ENCODE measurements around the gene KREMEN1. TPM values are rescaled to one million over a fixed set of nuclear protein-coding genes. Genes with fewer than 3 reads are reported as not detected.

The KREMEN1 gene
- total and polyA plus RNA-seq, 4 donors: 1.2 to 22.6 (median 3.8) TPM

- no peak for TF ChIP-seq CTCF (IDR thresholded peaks at IDR 0.05; ENCODE audit: low read depth, low read length, missing input control)
Observed at GRCh38 chr22:29062286-29062821, 10.5 kb upstream of the KREMEN1 start (continued).

DNA sequence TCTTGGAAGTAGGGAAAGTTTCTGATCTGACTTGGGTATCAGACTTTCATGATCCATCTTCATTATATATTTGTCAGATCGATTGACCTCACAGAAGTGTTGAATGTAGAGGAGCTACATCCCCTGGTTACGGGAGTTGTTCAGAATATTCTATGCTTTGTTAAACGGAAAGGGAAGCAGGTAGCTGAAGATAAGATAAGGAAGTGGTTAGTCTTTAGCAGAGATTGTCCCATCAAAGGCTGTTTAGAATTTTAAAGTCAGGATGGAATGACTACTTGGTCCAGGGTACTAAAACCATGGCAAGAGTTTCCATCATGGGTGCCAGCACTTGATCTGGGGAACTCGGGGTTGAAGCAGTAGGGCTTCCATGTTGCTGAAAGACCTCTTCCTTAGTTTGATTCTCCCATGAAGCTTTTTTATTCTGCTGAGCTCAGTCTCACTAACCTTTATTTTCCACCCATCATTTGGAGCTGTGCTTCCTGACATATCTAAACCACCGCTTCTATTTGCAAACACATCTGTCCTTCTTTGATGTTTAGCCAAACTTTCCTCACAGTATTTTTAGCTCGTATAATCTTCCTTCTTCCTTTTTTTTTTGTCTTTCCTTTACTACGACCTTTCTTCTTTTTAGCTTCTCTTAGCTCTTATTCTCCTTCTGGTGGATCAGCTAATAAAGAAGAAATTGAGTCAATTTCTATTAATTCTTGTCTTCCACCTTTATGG, 7.2 kb upstream of the KREMEN1 start:
- H3K9ac ChIP-seq (ENCODE audit: low read depth in 1 of 2, low read length in 2 of 2): no peak overlapping the region
- no peak for DNase-seq (ENCODE audit: low spot score)
- 54% methylated on average over 7 of the region's 7 CpGs for WGBS
- TF ChIP-seq RXRA (IDR thresholded peaks at IDR 0.05) (no peak), NR2F2 (IDR thresholded peaks at IDR 0.05) (no peak), TAF1 (conservative IDR thresholded peaks at IDR 0.05) (no peak), SP1 (IDR thresholded peaks at IDR 0.05) (no peak), MAX (IDR thresholded peaks at IDR 0.05) (no peak), YY1 (IDR thresholded peaks at IDR 0.05) (no peak), JUND (IDR thresholded peaks at IDR 0.05) (no peak), EGR1 (IDR thresholded peaks at IDR 0.05; ENCODE audit: low read depth in 2 of 2) (no peak), CTCF (IDR thresholded peaks at IDR 0.05; ENCODE audit: low read depth, low read length, missing input control) (no peak), RAD21 (IDR thresholded peaks at IDR 0.05) (no peak), HNF4G (IDR thresholded peaks at IDR 0.05) (no peak), ZBTB33 (IDR thresholded peaks at IDR 0.05) (no peak), GABPA (IDR thresholded peaks at IDR 0.05 in 1 of 2, conservative IDR thresholded peaks at IDR 0.05 in 1 of 2) (no peak), ATF3 (IDR thresholded peaks at IDR 0.05) (no peak), FOXA2 (IDR thresholded peaks at IDR 0.05) (no peak), FOXA1 (IDR thresholded peaks at IDR 0.05) (no peak), HNF4A (conservative IDR thresholded peaks at IDR 0.05) (no peak)
- TF ChIP-seq, protein P1, sequence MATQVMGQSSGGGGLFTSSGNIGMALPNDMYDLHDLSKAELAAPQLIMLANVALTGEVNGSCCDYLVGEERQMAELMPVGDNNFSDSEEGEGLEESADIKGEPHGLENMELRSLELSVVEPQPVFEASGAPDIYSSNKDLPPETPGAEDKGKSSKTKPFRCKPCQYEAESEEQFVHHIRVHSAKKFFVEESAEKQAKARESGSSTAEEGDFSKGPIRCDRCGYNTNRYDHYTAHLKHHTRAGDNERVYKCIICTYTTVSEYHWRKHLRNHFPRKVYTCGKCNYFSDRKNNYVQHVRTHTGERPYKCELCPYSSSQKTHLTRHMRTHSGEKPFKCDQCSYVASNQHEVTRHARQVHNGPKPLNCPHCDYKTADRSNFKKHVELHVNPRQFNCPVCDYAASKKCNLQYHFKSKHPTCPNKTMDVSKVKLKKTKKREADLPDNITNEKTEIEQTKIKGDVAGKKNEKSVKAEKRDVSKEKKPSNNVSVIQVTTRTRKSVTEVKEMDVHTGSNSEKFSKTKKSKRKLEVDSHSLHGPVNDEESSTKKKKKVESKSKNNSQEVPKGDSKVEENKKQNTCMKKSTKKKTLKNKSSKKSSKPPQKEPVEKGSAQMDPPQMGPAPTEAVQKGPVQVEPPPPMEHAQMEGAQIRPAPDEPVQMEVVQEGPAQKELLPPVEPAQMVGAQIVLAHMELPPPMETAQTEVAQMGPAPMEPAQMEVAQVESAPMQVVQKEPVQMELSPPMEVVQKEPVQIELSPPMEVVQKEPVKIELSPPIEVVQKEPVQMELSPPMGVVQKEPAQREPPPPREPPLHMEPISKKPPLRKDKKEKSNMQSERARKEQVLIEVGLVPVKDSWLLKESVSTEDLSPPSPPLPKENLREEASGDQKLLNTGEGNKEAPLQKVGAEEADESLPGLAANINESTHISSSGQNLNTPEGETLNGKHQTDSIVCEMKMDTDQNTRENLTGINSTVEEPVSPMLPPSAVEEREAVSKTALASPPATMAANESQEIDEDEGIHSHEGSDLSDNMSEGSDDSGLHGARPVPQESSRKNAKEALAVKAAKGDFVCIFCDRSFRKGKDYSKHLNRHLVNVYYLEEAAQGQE (IDR thresholded peaks at IDR 0.05): no peak
- no peak overlapping the region for H3K4me3 ChIP-seq (ENCODE audit: low read depth in 1 of 3, low read length in 3 of 3)
- H3K9me3 ChIP-seq (ENCODE audit: control insufficient read depth in 4 of 4, low read length in 3 of 4): no peaks in the 10 kb centered on the region
- no peaks in the 10 kb centered on the region for H3K4me1 ChIP-seq (ENCODE audit: control insufficient read depth in 4 of 4, insufficient read depth in 4 of 4, low read length in 3 of 4)
- no peaks in the 10 kb centered on the region for H3K27me3 ChIP-seq (ENCODE audit: control insufficient read depth in 4 of 4, insufficient read depth in 4 of 4, low read length in 3 of 4)
- no peak overlapping the region for H3K27ac ChIP-seq (ENCODE audit: low read depth in 1 of 2, low read length in 2 of 2)
- H3K36me3 ChIP-seq (ENCODE audit: control insufficient read depth in 4 of 4, insufficient read depth in 3 of 4, low read depth in 1 of 4, low read length in 3 of 4): no peaks in the 10 kb centered on the region

All from liver (tissue), 9 donors.